Hematopoietic multipotent progenitor cell (in vitro differentiated cells): ENCODE measurements around the gene IFT20. TPM values are rescaled to one million over a fixed set of nuclear protein-coding genes. Genes with fewer than 3 reads are reported as not detected.
A peak's percentile ranks its signal among the peaks of the same experiment; 100 is the strongest.

Source experiments
- DNase-seq, 3 donors: peaks; one replicate each; pipeline ENCODE4 v3.0.0-alpha.2; 2011 to 2015; ENCODE audit warnings: low read depth in 2 of 3, low spot score in 2 of 3
- total RNA-seq: library from RNA; depleted of rRNA; stranded (reverse); fragments of >200 nt; gene quantifications from one replicate; pipeline ENCODE4 v1.2.3, GENCODE V29; 2012

The IFT20 gene
- total RNA-seq, 1 donor = 17.5 TPM

- no peak for DNase-seq
These were observed 2.9 kb upstream of the IFT20 start for GRCh38 chr17:28338056-28338768.

GRCh38 chr17:28335959-28336871 lies 943 bp upstream of the IFT20 start:
- DNase-seq = peak in 2 of 3 donors; percentile 25 to 50

DNA sequence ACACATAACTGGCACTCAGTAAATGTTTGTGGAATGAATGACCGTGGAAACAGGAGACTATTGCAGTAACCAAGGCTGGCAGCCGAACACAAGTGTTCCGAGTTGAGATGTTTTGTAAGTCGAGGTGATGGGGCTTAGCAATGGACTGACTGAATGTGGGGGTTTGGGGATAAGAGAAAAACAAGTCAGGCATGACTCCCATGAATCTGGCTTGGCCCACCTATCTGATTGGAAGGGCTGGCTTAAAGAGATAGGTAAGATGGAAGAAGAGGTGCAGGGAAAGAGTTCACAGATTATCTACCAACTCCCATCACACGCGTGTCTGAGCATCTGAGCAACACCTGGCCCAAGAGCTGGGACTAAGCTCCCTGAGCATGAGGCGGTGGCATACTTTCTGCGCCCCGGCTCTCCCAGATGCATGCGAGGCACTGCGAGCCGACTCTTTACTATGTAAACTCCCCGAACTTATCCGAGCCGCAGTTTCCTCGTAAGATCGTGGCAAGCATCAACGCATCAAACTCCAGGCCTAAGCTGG lies 539 bp downstream of the IFT20 start:
- peak in 1 of 3 donors; percentile 45 for DNase-seq

DNA sequence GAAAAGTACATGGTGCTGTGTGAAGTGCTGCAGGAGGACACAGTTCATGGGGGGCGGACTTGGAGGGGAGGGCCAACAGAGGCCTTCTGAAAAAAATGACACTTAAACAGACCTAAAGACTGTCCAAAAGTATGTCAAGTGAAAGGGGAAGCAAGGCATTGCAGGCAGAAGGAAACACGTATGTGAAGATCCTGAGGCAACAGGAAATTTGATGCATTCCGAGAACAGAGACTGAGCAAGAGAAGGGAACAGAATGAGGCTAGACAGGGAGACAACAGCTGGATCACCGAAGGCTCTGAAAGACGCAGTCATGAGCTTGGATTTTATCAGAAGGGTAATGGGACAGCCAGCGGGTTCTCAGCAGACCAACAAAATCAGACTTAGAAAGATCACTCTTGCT lies 1.1 kb downstream of the IFT20 start:
- no peak for DNase-seq

- DNase-seq = no peak
These were observed 2.1 kb downstream of the IFT20 start for GRCh38 chr17:28333083-28333746.

- no peak for DNase-seq
These were observed 3.3 kb downstream of the IFT20 start for GRCh38 chr17:28331891-28332420.

DNA sequence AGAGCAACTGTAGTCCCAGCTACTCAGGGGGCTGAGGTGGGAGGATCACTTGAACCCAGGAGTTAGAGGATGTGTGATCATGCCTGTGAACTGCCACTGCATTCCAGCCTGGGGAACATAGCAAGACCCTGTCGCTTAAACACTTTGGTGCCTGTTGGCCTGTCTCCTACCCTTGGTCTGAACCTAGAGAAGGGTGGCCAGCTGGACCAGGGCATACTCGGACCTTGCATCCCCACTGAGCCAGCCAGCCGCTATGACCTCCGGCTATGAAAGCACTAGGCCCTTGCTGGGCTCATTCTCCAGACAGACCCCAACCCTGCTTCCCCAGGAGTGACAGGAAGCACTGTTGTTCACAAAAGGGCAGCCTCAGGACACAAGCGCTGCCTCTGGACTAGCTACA lies 4.6 kb downstream of the IFT20 start:
- no peak for DNase-seq

GRCh38 chr17:28328325-28328724 lies 6.9 kb downstream of the IFT20 start:
- DNase-seq = no peak

DNA sequence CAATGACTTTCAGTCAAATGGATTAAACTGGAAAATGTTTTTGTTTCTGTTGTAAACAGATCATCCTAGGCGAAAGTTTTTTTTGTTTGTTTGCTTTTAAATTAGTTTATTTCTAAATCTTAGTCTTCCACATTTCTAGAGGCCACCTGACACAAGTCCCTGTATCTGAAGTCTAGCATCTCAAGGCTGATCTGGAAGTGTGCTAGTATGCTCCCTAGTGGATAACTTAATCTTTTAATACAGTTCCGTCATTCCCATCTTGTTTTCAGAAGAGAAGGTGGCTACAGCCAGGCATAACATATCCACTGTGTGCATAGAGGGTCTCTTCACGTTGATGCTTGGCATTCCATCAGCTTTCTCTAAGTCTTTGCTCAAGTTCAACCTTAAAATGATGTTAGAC lies 7.6 kb downstream of the IFT20 start:
- DNase-seq = no peak

DNA sequence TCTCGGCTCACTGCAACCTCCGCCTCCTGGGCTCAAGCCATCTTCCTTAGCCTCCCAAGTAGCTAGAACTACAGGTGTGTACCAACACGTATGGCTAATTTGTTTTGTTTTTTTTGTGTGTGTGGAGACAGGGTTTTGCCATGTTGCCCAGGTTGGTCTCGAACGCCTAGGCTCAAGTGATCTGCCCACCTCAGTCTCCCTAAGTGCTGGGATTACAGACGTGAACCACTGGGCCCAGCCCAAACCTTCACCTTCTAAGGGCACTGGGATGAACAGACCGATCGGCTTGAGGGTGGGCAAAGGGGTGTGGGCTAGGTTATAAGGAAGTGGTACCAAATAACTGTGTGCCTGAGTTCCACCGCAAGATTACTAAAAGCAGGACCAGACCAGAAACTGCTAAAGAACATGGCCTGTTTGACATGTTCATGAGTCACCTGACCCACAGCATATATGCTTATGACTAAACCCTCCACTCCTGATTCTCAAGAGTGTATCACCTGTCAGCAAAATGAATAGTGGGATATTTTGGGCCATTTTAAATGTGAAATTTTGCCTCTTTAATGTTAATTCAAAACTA lies 8.2 kb downstream of the IFT20 start:
- DNase-seq = no peak

DNA sequence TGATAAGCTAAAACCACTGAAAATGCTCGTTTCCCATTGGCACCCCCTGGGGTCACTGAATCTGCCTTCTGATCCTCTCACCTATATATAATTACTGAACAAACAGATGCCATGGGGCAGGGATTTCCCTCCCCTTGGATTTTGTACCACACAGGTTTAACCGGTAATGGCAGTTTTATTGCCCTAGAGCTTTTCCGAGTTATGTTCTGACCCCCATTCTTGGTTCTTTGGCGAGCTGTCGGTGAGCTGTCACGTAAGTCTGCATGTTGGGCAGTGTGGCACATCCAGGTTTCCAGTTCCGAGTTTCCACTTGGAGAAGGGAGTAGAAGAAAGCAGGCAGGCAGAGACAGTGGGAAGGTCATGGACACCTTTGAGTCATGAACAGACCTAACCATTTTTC lies 9.2 kb downstream of the IFT20 start:
- DNase-seq = no peak

DNA sequence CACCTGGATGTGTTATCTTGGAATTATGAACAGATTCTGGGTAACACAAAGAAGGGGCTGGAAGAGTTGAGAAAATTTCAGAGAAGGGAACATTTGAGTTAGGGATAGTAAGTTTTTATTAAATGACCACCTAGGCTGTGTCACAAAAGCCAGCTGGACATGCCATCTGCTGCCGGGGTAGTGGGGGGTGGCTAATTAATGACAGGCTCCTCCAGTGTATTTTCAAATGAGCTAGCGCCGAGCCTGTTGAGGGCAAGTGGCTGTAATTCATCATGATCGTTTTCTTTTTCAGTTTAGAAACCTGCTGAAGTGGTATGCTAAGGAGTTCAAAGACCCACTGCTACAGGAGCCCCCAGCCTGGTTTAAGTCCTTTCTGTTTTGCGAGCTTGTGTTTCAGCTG lies 10.1 kb downstream of the IFT20 start:
- DNase-seq = no peak

DNA sequence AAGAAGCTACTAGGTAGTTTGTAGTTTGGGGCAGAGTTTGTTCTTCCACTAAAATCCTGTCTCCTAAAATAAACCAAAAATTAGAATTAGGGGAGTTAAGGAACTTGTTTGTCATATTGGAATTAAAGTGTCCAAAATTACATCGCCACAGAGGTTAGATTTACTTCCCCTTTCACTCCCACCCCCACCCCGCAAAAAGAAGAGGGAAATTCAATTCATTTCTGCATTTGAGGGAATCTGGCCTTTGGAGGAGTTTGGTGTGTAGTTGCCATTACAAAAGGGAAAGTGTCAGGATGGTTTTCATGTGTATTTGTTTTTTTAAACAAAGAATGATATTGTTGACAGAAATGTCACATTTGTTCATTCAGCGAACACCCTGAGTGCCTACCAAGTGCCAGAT lies 10.5 kb downstream of the IFT20 start:
- peak in 1 of 3 donors; percentile 30 for DNase-seq

- no peak for DNase-seq
These were observed 11.0 kb downstream of the IFT20 start for GRCh38 chr17:28324267-28324745.

GRCh38 chr17:28320215-28321061 lies 14.8 kb downstream of the IFT20 start:
- DNase-seq = no peak

DNA sequence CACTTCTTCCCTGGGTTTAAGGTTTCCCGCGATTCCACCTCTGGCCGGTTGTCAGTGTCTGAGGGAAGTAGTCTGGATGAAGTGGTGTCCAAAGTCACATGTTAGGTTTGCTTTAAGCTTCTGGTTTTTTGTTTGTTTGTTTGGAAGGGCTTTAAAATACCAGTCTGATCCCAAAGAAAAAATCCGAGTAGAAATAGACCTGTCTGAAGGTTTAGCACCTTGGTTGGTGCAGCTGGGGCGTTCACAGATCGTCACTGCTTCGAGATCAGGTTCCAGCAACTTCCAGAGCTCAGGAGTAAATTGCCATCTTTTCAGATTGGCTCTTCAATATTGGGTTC lies 15.7 kb downstream of the IFT20 start:
- DNase-seq = no peak

- peak; percentile 82 to 97 (median 95) for DNase-seq
These were observed 16.3 kb downstream of the IFT20 start, which contains the start of gene TMEM97 for GRCh38 chr17:28318759-28319597. Gene TMEM97 (plus strand): TSS chr17:28319200. CDS start chr17:28319240, 40 bp downstream.

DNA sequence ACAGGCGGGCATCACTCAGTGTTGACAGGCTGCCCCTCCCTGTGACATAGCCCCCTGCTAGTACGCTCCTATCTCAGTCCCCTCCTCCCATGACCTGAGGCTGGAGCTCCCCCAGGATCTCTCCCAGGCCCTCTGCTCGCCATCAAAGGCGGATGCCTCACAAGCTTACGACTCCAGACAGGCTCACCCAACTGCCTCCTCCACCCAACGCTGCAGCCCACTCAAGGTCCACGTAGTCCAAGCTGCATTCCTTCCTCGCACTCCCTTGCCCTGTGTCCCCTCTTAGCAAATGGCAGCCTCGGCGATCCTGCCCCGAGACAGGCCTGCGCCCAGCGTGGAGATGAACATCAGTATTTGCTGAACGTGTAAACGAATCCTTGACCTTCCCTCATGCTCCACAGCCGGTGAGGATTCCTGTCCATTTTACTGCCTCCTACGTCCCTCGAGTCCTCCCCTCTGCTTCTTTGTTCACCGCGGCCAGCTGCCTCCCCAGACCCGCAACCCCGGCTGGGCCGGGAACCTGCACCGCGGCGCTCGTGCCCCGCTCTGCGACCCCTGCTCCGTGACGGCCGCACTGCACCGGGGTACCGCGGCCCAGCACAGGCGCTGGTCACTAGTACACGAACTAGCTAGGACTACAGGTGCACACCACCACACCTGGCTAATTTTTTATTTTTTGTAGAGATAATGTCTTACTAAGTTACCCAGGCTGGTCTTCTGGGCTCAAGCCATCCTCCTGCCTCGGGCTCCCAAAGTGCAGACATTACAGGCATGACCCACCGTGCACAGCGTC lies 17.1 kb downstream of the IFT20 start:
- no peak for DNase-seq
